Superior temporal gyrus (tissue), 1 donor: ENCODE measurements around the gene THAP6.
"Not testable (repeated sequence)": the region's sequence is repeated elsewhere in the genome, so short reads cannot be mapped to it uniquely, and the experiment has no call there.

ENCODE experiments used
- DNase-seq: peaks from one replicate; pipeline ENCODE4 v3.0.0-alpha.2; 2016; ENCODE audit errors: extremely low spot score

Gene THAP6, protein sequence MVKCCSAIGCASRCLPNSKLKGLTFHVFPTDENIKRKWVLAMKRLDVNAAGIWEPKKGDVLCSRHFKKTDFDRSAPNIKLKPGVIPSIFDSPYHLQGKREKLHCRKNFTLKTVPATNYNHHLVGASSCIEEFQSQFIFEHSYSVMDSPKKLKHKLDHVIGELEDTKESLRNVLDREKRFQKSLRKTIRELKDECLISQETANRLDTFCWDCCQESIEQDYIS

DNA sequence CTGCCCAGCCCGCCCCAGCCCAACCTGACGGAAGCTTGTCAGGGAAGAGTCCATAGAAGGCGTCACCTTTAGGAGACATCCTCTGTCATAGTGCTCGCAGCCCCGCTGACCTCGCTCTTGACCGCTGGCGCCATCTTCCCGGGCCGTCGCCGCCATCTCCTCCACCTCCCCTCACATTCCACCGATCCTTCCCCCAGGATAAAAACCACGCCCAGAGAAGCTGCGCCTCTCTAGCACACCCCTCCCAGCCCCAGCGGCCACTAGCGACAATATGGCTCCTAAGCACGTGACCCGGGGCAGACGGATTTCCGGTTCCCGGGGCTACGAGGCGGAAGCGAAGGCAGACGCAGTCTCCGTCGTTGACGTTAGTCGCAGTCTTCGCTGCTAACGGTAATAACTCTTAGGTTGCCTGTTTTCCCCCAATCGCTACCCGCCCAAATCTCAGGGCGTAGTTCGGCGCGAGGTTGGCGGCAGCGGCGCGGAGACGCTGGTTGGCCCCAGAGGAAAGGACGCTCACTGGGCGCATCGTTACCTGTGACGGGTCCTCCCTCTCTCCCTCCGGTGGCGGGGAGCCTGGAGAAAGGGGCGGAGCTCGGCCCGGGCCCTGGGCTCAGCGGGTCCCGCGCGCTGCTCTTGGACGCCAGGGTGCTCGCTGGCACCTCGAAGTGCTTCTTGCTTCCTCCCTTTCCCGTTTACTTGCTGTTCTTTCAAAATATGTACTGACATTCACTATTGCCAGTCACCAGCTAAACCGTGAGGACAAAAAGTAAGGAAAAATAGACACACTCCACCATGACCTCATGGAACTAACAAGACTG lies at the start of gene THAP6, which contains the start of gene RCHY1:
Gene THAP6 (plus strand): TSS at position 343 of the 818 bp plus-strand sequence. CDS start 980 bp downstream, outside the sequence.
Gene RCHY1 (minus strand): TSS at position 273 of the 818 bp plus-strand sequence. CDS start 117 bp downstream, at position 156.
- DNase-seq, result peak; percentile 99

DNA sequence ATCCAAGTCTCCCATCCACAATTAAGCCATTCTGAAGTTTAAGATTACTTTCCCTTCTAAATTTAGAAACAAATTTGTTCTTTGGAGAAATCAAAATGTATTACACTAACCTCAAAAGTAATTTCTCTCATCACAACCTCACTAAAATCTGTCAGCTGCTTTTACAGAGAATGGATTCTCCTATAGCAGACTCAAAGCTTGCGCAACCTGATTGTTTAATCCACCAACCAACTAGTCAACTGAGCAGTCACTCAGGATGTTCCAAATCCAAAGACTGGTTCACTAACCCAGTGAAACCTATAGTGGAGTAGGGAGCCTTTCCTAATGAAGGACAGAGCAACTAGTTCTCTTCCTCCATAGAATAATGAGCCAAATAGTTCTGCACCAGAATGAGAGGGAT lies 44.4 kb upstream of the THAP6 start:
- DNase-seq, result no peak

DNA sequence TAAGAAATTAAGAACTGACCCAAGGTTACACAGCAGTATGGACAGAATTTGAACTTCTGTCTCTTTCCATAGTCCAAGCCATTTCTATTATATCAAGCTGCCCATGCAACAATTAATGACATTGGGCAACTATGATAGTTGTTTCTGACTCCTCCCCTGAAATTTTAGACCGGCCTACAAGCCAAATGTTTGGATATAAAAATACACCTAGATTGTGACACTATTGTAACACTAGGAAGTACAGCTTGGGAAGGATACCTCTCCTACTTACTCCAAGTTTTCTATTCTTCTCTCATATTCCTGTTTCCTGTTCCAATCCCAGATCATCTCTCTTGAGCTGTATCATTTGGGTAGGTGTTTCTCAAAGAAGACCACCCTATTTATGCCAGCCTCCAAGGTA lies 43.5 kb upstream of the THAP6 start:
- no peak for DNase-seq

DNA sequence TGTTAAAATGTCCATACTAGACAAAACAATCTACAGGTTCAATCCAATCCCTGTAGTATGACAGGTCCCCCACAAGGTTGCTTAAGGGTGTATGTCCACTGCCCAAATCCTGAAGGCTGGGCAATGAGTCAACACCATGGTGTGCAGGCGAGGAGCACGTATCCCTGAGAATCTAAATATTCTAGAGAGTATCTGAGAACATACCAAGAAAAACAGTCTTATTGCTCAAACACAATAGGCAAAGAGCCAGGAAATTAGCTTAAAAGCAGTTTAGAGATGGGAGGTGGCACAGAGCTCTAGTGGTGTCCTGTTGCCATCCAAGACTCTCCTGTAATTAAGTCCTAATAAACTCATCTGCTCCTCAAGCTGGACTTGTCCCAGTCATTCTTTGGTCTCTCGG lies 37.1 kb upstream of the THAP6 start:
- no peak for DNase-seq

DNA sequence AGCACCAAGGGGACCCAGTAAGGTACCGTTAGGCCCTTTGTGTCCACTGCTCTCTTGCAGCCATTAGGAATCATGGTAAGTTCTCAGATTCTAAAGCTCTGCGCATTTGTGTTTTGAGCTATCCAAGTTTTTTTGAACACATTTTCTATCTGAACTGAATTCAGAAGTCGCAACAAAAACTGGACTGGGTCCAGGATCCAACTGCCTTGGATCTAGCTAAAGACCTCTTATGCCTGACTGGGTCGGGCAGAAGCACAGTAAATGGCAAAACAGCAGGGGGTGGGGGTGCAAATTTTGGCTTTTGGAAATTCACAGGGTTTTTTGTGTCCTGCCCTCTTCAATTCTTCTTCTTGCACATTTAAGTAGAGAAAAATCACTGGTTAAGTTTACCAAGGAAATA lies 30.1 kb upstream of the THAP6 start:
- no peak for DNase-seq

DNA sequence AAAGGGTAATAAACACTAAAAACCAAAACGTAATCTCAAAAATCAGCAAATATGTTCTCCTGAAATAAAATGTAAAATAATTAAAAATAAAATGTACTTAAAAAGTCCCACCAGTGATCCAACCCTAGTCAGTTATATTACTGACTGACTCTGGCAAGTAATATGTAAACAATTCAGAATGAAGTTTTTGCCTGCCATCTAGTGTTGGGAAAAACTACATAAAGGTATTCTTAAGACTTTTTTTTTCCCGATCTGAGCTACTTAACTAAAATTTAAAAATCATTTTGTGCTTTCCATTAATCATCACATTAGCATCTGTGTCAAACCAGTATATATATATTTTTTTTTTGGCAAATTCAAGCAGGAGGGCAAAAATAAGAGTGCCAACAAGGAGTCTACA lies 24.1 kb upstream of the THAP6 start:
- DNase-seq, result peak; percentile 81

DNA sequence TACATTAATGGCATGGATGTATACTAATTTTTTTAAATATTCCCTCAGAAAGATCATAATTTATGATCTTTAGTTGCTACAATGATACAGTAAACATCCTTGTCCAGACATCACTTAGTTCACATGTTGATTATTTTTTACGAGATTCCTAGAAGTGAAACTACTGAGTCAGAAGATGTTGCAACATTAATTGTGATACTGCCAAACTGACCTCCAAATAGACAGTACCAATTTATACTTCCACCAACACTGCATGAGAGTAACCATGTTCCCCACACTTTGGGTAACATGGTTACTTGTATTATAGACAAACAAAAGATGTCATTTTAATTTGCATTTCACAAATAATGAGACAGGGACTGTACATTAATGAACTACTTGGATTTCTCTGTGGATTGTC lies 19.7 kb upstream of the THAP6 start:
- peak; percentile 49 for DNase-seq

DNA sequence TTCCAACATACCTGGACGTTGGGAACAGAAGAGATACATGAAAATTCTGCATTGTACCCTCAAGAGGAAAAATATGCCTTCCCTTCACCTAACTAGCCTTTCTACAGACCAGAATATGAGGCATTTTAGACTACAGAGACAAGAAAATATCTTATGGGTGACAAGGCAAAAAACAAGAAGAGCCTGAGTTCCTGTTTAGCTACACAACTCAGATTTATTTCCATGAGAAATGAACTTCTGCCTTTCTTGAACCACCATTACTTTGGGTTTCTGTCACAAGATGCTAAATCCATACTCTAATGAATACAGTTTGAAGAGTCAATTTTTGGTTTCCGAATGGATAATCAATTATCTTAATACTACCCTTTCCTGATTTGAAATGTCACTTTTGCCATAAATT lies 18.8 kb upstream of the THAP6 start:
- DNase-seq, result no peak

DNA sequence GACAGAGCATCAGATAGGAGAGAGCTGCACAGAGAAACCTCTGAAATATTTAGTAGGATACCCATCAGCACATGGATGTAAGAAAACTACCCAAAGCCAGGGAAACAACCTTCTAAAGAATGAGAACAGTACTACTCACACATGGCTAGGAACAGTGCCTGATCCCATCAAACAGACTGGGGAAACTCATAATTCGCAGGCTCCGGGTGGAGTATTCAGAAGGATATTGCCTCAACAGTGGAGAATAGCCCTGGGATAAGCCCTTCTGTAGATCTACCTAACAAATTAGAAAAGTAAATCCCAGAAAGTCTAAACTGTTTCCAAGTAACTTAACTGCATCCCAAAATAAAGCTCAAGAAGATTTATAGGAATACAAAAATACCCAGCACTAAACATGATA lies 17.9 kb upstream of the THAP6 start:
- no peak for DNase-seq

DNA sequence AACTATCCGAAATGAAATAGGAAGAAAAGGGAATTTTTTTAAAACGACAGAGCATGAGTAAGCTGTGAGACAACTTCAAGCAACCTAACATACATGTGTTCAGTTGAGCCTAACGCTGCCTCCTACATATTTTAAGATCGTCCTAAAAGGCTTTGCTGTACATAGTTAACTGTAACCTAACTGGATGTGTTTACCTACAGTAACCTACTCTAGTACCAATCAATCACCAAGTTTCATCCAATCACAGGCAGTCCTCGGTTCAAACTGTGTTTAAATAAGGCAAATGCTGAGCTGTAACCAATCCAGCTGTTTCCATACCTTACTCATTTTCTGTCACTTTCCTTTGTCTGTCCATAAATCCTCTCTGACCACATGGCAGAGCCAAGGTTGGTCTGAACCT lies 17.1 kb upstream of the THAP6 start:
- DNase-seq, result no peak

DNA sequence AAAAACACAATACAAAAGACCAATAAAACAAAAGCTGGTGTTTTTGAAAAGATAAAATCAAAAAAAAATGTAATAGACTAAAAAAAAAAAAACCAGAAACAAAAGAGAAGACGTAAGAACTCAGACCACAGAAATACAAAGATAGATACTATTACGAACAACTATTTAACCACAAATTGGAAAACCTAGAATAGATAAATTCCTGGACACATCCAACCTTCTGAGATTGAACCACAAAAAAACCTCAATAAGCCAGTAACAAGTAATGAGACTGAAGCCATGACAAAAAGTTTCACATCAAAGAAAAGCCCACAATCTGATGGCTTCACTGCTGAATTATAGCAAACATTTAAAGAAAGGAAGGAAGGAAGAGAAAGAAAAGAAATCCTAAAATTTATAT lies 16.2 kb upstream of the THAP6 start:
- no peak for DNase-seq

DNA sequence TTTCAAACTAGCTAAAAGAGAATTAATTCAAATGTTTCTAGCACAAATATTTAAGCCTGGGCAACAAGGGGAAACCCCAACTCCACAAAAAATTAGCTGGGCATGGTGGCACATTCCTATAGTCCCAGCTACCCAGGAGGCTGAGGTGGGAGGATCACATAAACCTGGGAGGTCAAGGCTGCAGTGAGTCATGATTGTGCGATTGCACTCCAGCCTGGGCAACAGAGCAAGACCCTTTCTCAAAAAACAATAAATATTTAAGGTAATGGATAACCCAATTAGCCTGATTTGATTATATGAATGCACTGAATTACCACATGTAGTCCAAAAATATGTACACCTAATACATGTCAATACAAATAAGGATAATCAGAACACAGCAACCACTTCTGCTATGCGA lies 14.4 kb upstream of the THAP6 start:
- DNase-seq, result no peak

DNA sequence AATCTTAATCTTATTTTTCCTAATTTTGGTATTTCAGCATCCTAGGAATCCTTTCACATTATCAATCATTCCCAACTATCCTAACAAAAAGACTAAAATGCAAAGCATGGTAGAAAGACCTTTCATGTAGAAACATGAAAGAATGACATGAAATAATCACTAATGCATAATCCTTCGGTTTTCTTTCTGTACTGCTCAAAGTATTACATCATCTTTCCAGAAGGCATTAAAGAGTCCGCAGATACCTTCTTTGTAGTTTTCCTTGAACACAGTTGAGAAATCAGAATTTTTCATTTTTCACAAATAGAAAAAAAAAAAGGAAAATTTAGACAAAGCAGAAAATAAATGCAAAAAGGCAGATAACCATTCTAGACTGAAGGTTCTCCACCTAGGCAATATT lies 11.6 kb upstream of the THAP6 start:
- no peak for DNase-seq

DNA sequence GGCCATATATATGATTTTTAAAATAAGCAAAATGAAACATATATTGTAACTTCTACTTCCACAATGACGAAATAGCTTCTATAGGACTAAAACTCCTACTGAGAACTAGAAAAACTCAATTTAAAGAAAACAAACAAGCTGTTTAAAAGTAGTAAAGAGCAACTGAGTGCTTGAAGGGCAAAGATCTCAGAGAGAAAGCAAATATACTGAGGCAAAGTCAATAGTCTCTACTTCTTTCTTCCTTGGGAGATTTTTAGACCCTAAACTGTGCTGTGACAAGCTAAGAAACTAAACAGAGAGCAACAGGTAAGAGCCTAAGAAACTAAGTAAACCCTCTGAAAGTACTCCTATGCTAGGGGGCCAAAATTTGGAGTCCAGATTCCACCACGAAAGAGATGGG lies 8.6 kb upstream of the THAP6 start:
- no peak for DNase-seq

DNA sequence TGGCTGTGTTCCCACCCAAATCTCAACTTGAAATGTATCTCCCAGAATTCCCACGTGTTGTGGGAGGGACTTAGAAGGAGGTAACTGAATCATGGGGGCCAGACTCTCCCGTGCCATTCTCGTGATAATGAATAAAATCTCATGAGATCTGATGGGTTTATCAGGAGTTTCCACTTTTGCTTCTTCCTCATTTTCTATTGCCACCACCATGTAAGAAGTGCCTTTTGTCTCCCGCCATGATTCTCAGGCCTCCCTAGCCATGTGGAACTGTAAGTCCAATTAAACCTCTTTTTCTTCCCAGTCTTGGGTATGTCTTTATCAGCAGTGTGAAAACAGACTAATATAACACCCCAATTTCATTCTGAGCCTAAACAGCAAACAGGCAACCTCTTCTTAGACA lies 4.7 kb upstream of the THAP6 start:
- not testable (repeated sequence) for DNase-seq

DNA sequence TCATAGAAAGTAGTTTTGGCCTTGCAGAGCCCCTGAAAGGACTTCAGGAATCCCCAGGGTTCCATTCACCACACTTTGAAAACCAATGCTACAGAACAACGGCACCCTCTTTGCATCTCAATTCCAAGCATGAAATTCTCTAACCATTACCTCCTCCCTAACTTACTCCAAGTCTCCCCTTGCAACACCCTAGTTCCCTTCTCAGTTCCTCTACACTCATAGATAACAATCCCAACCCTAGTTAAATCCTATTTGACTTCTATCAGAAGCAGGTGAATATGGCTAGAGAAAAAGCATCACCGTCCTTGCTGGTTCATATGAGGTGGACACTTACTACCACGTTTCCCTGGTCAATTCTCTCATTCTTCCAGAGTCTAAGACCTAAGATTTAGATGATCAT lies 2.4 kb upstream of the THAP6 start:
- DNase-seq, result no peak

DNA sequence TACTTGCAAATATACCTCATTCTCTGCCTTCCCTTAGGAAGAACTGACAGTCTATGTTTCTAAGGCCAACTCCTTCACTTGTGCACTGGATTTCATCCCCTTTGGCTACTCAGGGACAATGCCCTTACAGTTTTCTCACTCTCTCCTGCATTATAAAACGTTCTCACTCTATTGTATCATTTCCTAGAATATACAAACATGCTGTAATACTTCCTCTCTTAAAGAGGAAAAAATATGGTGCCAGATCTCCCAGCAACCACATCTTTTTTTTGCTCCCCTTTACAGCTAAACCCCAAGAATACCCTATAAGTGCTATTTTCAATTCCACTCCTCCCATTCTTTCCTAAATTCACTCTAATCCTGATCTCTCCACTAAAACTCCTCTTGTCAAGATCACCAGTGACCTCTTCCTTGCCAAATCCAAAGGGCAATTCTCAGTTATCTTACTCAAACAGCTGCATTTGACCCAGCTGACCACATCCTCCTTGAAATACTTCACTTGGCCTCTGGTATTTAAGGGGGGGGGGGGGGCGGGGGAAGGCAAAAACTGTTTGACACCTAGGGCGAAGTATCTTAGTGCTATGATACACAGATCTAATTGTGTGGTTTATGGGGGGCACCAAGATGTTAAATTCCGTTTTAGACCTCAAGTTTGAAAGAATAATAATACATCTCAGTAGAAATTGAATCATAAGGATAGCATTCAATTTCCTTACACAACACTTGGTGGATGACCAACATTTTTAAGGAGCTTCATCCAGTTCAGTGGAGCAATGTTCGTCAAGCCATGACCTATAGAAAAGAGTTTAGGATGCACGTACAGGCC lies 1.7 kb upstream of the THAP6 start:
- peak; percentile 44 for DNase-seq

DNA sequence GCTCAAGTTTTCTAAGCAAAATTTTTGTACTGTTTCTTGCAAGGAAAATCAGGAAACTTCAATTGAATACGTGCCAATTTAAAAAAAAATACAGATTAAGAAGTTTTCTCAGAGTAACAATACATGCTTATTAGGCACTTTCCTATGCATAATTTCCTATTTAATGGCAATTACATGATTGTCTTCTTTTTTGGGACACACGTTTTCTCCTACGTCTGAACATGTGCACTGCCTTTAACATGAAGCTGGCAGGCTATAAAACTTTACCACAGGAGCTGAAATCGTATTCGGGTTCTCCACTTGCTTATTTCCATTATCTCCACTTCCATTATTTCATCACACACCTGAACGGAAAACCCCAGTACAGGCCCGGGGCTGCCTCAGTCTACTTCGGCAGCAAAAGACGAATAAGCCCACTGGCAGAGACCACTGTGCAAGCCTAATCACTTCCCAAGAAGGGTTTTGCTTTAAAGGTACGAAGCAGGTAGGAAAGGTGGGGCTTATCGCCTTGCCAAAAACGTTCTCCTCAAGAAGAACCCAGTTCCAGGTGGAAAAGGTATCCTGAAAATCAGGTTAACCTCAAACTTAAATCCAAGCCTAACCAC lies 645 bp upstream of the THAP6 start:
- DNase-seq, result peak; percentile 53

DNA sequence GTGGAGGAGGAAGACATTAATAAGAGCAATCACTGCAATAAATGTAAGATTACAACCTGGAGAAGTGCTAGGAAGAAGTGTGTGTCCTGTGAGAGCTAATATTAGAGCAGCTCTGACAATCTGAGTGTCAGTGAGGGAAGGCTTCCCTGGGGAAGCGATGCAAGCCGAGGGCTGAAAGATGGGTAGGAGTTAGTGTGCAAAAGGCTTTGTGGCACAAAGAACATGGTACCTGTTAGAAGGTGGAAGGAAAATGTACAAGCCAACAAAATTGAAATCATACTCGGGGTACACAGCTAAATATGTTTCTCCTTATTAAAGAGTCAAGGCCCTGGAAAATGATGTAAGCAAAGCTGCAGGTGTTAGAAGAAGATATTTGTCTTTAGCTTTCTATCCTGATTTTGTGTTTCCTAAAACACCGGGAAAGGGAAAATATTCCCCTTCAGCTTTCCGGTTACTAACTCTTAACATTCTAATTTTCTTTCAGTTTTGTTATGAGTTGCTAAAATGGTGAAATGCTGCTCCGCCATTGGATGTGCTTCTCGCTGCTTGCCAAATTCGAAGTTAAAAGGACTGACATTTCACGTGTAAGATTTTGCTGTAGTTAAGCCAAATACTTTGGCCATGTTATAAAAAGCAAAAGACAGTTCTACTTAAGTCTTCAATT lies 808 bp downstream of the THAP6 start:
- peak; percentile 63 for DNase-seq

DNA sequence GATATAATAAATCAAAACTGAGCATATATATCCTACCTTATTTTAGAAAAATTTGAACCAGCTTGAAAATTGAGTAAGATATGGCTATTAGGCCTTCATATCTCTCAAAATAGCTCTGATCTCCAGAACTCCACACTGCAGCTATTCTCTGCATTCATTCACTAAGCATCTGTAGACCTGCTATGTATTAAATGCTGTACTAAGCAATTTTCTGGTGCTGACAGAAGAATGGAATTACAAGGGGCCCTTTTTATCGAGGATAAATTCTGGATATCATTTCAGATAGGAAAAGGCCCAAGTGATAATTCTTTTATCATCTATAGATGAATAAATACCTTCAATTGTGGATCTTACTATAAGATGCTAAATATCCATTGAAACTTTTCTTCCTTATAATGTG lies 1.9 kb downstream of the THAP6 start:
- no peak for DNase-seq

DNA sequence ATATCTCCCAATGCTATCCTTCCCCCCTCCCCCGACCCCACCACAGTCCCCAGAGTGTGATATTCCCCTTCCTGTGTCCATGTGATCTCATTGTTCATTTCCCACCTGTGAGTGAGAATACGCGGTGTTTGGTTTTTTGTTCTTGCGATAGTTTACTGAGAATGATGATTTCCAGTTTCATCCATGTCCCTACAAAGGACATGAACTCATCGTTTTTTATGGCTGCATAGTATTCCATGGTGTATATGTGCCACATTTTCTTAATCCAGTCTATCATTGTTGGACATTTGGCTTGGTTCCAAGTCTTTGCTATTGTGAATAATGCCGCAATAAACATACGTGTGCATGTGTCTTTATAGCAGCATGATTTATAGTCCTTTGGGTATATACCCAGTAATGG lies 5.2 kb downstream of the THAP6 start:
- not testable (repeated sequence) for DNase-seq
